Activated CD8-positive, alpha-beta T cell treated with anti-CD3 and anti-CD28 coated beads for 36 hours (primary cell): ENCODE measurements around the gene LRRC4C. TPM values are rescaled to one million over a fixed set of nuclear protein-coding genes. Genes with fewer than 3 reads are reported as not detected.

Experiments
- ATAC-seq: fragments of 200-7000 bp; cut with Tn5 transposase; one replicate; pipeline ENCODE4 v1.10.0; 2021; ENCODE audit warnings: mild to moderate bottlenecking, moderate library complexity
- CTCF ChIA-PET: fragments of 350-600 bp; sonication (Branson Sonifier 250); formaldehyde crosslinking; loops from one replicate; lab custom pipeline; 2021; ENCODE audit warnings: antibody characterized with exemption; lab: Charles Lee
- POLR2A ChIA-PET: fragments of 350-600 bp; sonication (Branson Sonifier 250); formaldehyde crosslinking; loops from one replicate; lab custom pipeline; 2021; ENCODE audit warnings: antibody characterized with exemption; lab: Charles Lee
- DNase-seq: peaks from one replicate; pipeline ENCODE4 v3.0.0-alpha.2; 2020
- H3K27ac Mint-ChIP-seq: one replicate; pipeline ENCODE4 v1.8.0; 2021; ENCODE audit warnings: mild to moderate bottlenecking, mixed read lengths
- H3K27me3 Mint-ChIP-seq: one replicate; pipeline ENCODE4 v1.8.0; 2021; ENCODE audit warnings: mixed read lengths
- H3K36me3 Mint-ChIP-seq: one replicate; pipeline ENCODE4 v1.8.0; 2021; ENCODE audit warnings: low read depth, mixed read lengths
- H3K4me1 Mint-ChIP-seq: one replicate; pipeline ENCODE4 v1.8.0; 2021; ENCODE audit warnings: low read depth, mixed read lengths
- H3K4me3 Mint-ChIP-seq: one replicate; pipeline ENCODE4 v1.8.0; 2021; ENCODE audit warnings: mild to moderate bottlenecking, moderate library complexity, mixed read lengths
- H3K9me3 Mint-ChIP-seq: one replicate; pipeline ENCODE4 v1.8.0; 2021; ENCODE audit warnings: mixed read lengths
- intact Hi-C: fragments of 100-400 bp; cut with micrococcal nuclease; formaldehyde crosslinking; loops from one replicate; pipeline ENCODE4 v1.10.0; 2022
- total RNA-seq, 2 experiments: library from RNA; stranded (reverse); gene quantifications; one replicate each; pipeline ENCODE4 v1.2.3, GENCODE V29; 2021
- TF ChIP-seq, protein P1 (sequence below): fragments of 200-600 bp; IDR thresholded peaks from one replicate; pipeline ENCODE4 v1.8.0; 2022; ENCODE audit warnings: antibody characterized with exemption, mild to moderate bottlenecking

Gene LRRC4C
- total RNA-seq, 2 experiments from 2014 or later = not detected

DNA sequence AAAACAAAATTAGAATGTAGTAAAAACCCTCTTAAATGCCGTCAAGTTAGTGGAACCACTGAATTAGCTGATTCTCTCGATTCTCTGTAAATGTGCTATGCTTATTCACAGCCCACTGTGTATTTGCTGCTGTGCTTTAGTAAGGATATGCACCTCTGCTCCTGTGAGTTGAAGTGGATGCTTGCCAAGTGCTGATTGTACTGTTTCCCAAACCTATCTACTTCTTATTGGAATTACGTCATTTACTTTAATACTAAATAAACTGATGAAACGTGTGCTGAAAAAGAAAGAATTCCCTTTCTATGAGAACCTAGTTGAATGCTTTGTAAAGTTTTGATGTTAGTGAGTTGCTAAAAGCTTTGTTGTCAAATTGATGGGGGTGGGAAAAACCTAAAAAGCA, 158.4 kb downstream of the LRRC4C start:
- DNase-seq (no peak), ATAC-seq (no peak)
- H3K36me3 Mint-ChIP-seq = no peaks in the 10 kb centered on the region
- no peak overlapping the region for H3K27ac Mint-ChIP-seq
- H3K27me3 Mint-ChIP-seq = no peaks in the 10 kb centered on the region
- no peak overlapping the region for H3K4me3 Mint-ChIP-seq
- H3K9me3 Mint-ChIP-seq = peaks cover 2% of the 10 kb centered on the region
- intact Hi-C loops = no loop called here
- CTCF ChIA-PET = no interaction called here
- TF ChIP-seq, protein P1, sequence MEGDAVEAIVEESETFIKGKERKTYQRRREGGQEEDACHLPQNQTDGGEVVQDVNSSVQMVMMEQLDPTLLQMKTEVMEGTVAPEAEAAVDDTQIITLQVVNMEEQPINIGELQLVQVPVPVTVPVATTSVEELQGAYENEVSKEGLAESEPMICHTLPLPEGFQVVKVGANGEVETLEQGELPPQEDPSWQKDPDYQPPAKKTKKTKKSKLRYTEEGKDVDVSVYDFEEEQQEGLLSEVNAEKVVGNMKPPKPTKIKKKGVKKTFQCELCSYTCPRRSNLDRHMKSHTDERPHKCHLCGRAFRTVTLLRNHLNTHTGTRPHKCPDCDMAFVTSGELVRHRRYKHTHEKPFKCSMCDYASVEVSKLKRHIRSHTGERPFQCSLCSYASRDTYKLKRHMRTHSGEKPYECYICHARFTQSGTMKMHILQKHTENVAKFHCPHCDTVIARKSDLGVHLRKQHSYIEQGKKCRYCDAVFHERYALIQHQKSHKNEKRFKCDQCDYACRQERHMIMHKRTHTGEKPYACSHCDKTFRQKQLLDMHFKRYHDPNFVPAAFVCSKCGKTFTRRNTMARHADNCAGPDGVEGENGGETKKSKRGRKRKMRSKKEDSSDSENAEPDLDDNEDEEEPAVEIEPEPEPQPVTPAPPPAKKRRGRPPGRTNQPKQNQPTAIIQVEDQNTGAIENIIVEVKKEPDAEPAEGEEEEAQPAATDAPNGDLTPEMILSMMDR = no peak
- POLR2A ChIA-PET = no interaction called here
- no peaks in the 10 kb centered on the region for H3K4me1 Mint-ChIP-seq

DNA sequence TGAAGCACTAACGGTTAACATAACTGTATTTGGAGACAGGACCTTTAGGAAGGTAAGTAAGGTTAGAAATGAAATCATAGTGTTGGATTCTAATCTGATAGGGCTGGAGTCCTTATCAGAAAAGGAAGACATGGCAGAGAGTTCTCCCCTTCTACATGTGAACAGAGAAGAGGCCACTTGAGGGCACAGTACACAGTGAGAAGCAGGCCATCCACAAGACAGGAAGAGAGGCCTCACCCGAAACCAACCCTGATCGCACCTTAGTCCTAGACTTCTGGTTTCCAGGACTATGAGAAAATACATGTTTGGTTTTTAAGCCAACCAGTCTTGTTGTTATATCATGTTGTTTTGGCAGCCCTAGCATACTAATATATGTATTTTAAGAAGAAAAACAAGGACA, 170.0 kb downstream of the LRRC4C start:
- intact Hi-C loops = no loop called here
- H3K9me3 Mint-ChIP-seq = peaks cover 6% of the 10 kb centered on the region
- no peak for DNase-seq
- H3K36me3 Mint-ChIP-seq = no peaks in the 10 kb centered on the region
- CTCF ChIA-PET = no interaction called here
- H3K27me3 Mint-ChIP-seq = no peaks in the 10 kb centered on the region
- H3K4me3 Mint-ChIP-seq = no peak overlapping the region
- TF ChIP-seq, protein P1 = no peak
- H3K4me1 Mint-ChIP-seq = no peaks in the 10 kb centered on the region
- ATAC-seq = no peak
- POLR2A ChIA-PET = no interaction called here
- H3K27ac Mint-ChIP-seq = no peak overlapping the region

DNA sequence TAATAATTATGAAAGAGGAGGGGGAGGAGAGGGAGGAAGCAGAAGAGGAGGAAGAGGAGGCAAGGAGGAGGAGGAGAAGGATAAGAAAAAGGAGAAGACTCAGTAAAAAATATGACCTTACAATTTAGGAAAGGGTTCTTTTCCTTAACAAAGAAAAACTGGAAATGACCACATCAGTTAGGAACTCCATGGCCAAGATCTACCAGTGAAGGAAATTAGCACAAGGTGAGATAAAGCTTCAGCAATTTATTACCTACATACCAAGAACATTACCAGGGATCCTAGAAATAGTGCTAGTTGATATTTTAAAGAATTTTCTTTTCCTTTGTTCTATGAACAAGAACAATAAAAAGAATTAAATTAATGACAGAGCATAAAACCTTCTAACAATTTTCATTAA, 172.7 kb downstream of the LRRC4C start:
- no peaks in the 10 kb centered on the region for H3K4me1 Mint-ChIP-seq
- no peaks in the 10 kb centered on the region for H3K27me3 Mint-ChIP-seq
- H3K4me3 Mint-ChIP-seq = no peak overlapping the region
- TF ChIP-seq, protein P1 = no peak
- no peak for ATAC-seq
- intact Hi-C loops = no loop called here
- DNase-seq = no peak
- ChIA-PET CTCF (no interaction called here), POLR2A (no interaction called here)
- no peaks in the 10 kb centered on the region for H3K36me3 Mint-ChIP-seq
- H3K9me3 Mint-ChIP-seq = peaks cover 6% of the 10 kb centered on the region
- no peak overlapping the region for H3K27ac Mint-ChIP-seq

DNA sequence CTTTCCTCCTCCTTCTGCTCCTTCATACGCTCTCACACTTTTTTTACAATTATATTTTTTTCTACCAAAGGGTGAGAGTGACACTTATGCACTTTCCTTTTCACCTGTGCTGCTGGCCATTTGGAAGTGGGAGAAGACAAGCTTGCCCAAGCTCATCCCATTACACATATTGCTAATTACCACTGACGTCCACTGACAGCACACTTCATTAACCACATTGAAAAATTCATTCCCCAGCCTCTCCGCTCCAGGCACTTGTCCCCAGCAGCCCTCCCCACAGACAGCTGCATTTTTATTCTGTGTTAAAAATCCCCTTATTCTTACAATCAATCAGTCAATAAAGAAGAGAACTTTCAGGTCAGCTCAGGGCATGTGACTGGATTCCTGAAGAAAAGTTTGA, 175.1 kb downstream of the LRRC4C start:
- TF ChIP-seq, protein P1 = no peak
- intact Hi-C loops = no loop called here
- Mint-ChIP-seq H3K27ac (no peak overlapping the region), H3K9me3 (peaks cover 7% of the 10 kb centered on the region), H3K36me3 (no peaks in the 10 kb centered on the region), H3K27me3 (no peaks in the 10 kb centered on the region), H3K4me1 (no peaks in the 10 kb centered on the region), H3K4me3 (no peak overlapping the region)
- DNase-seq (no peak), ATAC-seq (no peak)
- ChIA-PET POLR2A (no interaction called here), CTCF (no interaction called here)

DNA sequence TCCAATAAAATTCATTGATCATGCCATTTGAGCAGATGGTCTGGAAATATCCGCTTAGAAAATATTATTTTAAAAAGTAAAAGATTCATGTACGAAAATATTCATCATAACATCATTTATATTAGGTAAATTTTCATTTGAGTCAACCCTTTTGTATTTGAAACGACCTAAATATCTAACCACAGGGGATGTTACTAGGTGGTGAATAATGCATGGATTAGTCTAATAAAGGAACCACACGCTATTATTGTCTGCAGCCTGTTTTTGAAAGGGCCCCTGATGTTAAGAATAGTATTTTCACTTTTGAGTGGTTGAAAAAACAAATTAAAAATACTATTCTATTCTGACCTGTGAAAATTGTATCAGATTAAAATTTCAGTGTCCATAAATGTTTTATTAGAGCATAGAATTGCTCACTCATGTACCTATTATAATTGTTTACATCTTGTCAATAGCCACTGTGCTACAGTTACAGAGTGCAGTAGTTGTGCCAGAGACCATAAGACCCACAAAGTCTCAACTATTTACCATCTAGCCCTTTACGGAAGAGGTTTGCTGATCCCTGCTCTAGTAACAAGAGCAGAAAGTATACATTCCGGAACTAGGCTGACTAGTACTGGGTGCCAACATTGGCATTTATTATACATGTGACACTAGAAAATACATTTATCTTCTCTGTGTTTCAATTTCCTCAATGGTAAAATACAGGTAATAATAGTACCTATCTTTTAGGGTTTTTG, 176.1 kb downstream of the LRRC4C start:
- Mint-ChIP-seq H3K27ac (no peak overlapping the region), H3K27me3 (no peaks in the 10 kb centered on the region), H3K36me3 (no peaks in the 10 kb centered on the region), H3K4me1 (no peaks in the 10 kb centered on the region), H3K4me3 (no peak overlapping the region), H3K9me3 (peaks cover 5% of the 10 kb centered on the region)
- POLR2A ChIA-PET = no interaction called here
- ATAC-seq = no peak
- CTCF ChIA-PET = no interaction called here
- TF ChIP-seq, protein P1 = no peak
- DNase-seq = no peak
- intact Hi-C loops = no loop called here
